Measurements from ENCODE around the gene CHAC2. TPM values are rescaled to one million over a fixed set of nuclear protein-coding genes. Genes with fewer than 3 reads are reported as not detected.

The CHAC2 gene
- total RNA-seq, 1 experiment from 2014 or later = 9.6 TPM

GRCh38 chr2:53755121-53755520 lies 12.5 kb upstream of the CHAC2 start:
- H3K4me1 Mint-ChIP-seq = peaks cover 21% of the 10 kb centered on the region
- ATAC-seq (no peak), DNase-seq (ENCODE audit: low spot score) (no peak)
- ChIA-PET POLR2A (no interaction called here), CTCF (no interaction called here)
- H3K36me3 Mint-ChIP-seq = peaks cover 16% of the 10 kb centered on the region
- no peak overlapping the region for H3K27ac Mint-ChIP-seq
- H3K27me3 Mint-ChIP-seq (ENCODE audit: low read depth) = no peaks in the 10 kb centered on the region
- H3K4me3 Mint-ChIP-seq = no peak overlapping the region
- TF ChIP-seq SP1 (CRISPR knock-in tag; conservative IDR thresholded peaks at IDR 0.05) (no peak), JAZF1 (CRISPR knock-in tag; IDR thresholded peaks at IDR 0.05) (no peak), EMX1 (CRISPR knock-in tag; IDR thresholded peaks at IDR 0.05) (no peak), NFE2L1 (CRISPR knock-in tag; IDR thresholded peaks at IDR 0.05) (no peak), ZNF281 (CRISPR knock-in tag; IDR thresholded peaks at IDR 0.05) (no peak), GABPB1 (CRISPR knock-in tag; IDR thresholded peaks at IDR 0.05) (no peak), TP53 (CRISPR knock-in tag; IDR thresholded peaks at IDR 0.05) (no peak), ZNF121 (CRISPR knock-in tag; IDR thresholded peaks at IDR 0.05) (no peak), ZNF671 (CRISPR knock-in tag; IDR thresholded peaks at IDR 0.05) (no peak), GTF2I (CRISPR knock-in tag; conservative IDR thresholded peaks at IDR 0.05) (no peak), FOXJ3 (CRISPR knock-in tag; IDR thresholded peaks at IDR 0.05; ENCODE audit: borderline replicate concordance) (no peak), ZNF512 (CRISPR knock-in tag; IDR thresholded peaks at IDR 0.05; ENCODE audit: borderline replicate concordance) (no peak)
- H3K9me3 Mint-ChIP-seq = no peaks in the 10 kb centered on the region

- ATAC-seq = no peak
- no peaks in the 10 kb centered on the region for H3K27me3 Mint-ChIP-seq (ENCODE audit: low read depth)
- peaks cover 21% of the 10 kb centered on the region for H3K4me1 Mint-ChIP-seq
- no peak for DNase-seq (ENCODE audit: low spot score)
- H3K36me3 Mint-ChIP-seq = peaks cover 16% of the 10 kb centered on the region
- H3K27ac Mint-ChIP-seq = no peak overlapping the region
- ChIA-PET POLR2A (no interaction called here), CTCF (interaction anchor here (1.3 kb wide), 1 partner anchor 11 kb away, joined by 6 read pairs; the partner anchor contains the start of gene CHAC2)
- H3K9me3 Mint-ChIP-seq = no peaks in the 10 kb centered on the region
- H3K4me3 Mint-ChIP-seq = no peak overlapping the region
- TF ChIP-seq ZNF138 (CRISPR knock-in tag; conservative IDR thresholded peaks at IDR 0.05) = no peak
- TF ChIP-seq FOXK1 (CRISPR knock-in tag; IDR thresholded peaks at IDR 0.05) = no peak
- TF ChIP-seq ZNF671 (CRISPR knock-in tag; IDR thresholded peaks at IDR 0.05) = no peak
- TF ChIP-seq ATF3 (CRISPR knock-in tag; conservative IDR thresholded peaks at IDR 0.05) = no peak
- TF ChIP-seq ESRRA (CRISPR knock-in tag; IDR thresholded peaks at IDR 0.05; ENCODE audit: borderline replicate concordance) = no peak
- no peak for TF ChIP-seq RORB (CRISPR knock-in tag; IDR thresholded peaks at IDR 0.05)
- no peak for TF ChIP-seq USF1 (CRISPR knock-in tag; IDR thresholded peaks at IDR 0.05)
- no peak for TF ChIP-seq ELF4 (CRISPR knock-in tag; IDR thresholded peaks at IDR 0.05; ENCODE audit: low read depth)
- TF ChIP-seq TCF7 (CRISPR knock-in tag; IDR thresholded peaks at IDR 0.05; ENCODE audit: low read depth) = no peak
- no peak for TF ChIP-seq NR1H2 (CRISPR knock-in tag; IDR thresholded peaks at IDR 0.05)
- no peak for TF ChIP-seq IRF2 (CRISPR knock-in tag; IDR thresholded peaks at IDR 0.05; ENCODE audit: borderline replicate concordance, low read depth)
- TF ChIP-seq ZNF219 (CRISPR knock-in tag; IDR thresholded peaks at IDR 0.05; ENCODE audit: borderline replicate concordance) = no peak
- no peak for TF ChIP-seq PRRX2 (CRISPR knock-in tag; IDR thresholded peaks at IDR 0.05)
- TF ChIP-seq AFF4 (CRISPR knock-in tag; IDR thresholded peaks at IDR 0.05; ENCODE audit: borderline replicate concordance) = no peak
- no peak for TF ChIP-seq NFYB (CRISPR knock-in tag; conservative IDR thresholded peaks at IDR 0.05; ENCODE audit: low read depth)
- TF ChIP-seq GABPB1 (CRISPR knock-in tag; IDR thresholded peaks at IDR 0.05) = no peak
- TF ChIP-seq ZNF281 (CRISPR knock-in tag; IDR thresholded peaks at IDR 0.05) = no peak
These were observed 11.0 kb upstream of the CHAC2 start for GRCh38 chr2:53756644-53757043.
